ENCODE measurements around the gene SH3PXD2B.

SH3PXD2B gene

DNA sequence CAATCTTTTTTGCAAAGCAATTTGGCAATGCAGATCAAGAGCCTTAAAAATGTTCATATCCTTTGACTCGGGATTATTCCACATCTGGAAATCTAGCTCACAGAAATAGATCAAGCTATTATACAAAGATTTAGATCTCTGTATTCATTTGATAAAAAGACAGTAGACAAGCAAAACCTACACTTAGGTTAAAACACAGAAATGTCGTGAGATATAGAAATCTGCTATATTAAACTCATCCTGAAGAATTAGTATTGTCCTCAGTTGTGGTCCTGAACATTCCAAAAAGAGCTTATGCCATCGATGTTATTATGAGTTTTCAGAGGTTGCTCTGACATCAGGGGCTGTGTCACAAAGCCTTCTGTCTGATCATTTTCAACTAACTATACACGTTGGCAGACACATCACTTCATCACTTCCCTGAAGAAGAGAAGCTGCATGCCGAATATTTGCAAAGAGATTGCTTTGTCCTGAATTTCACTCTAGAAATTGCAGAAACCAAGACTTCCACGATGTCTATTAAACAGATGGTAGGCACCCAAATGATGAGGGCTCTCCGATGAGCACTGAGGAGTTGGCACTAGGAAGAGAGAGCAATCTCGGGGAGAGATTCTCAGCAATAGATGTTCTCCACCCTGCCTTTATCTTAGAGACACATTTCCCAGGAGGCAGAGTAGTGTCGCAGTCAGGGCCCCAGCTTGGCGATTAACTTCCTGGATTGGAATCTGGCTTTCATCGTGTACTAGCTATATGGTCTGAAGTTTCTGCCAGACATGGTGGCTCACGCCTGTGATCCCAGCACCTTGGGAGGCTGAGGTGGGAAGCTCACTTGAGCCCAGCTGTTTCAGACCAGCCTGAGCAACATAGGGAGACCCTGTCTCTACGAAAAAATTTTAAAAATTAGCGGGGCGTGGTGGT lies 168.8 kb downstream of the SH3PXD2B start:
- H3K27me3 Mint-ChIP-seq: no peaks in the 10 kb centered on the region
- DNase-seq (ENCODE audit: low spot score in 2 of 2): no peak
- no peak for ATAC-seq (replicated peaks; ENCODE audit: extremely low read depth, poor library complexity, severe bottlenecking)
- peaks cover 6% of the 10 kb centered on the region for H3K36me3 Mint-ChIP-seq (ENCODE audit: insufficient read depth)
- H3K27ac Mint-ChIP-seq (ENCODE audit: low read depth): no peak overlapping the region
- H3K4me1 Mint-ChIP-seq: peaks cover 16% of the 10 kb centered on the region
- H3K9me3 Mint-ChIP-seq: no peaks in the 10 kb centered on the region
- H3K4me3 Mint-ChIP-seq: peak overlapping the region; percentile 83

DNA sequence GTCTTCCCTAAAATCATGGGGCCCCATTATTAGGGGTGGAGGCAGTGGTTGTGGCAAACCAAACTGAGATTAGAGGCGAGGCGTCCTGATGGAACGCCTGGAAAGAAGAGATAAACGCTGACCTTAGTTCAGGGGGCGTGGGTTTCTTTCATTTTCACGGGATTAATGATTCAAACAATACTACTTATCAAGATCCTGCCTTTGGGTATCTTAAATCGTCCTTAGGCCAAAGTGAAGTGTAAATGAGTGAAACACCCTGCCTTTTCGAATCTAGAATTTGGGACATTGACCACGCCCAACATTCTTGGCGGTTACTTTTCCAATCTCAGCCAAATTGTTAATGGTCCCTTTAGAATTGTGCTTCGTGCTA lies 169.7 kb downstream of the SH3PXD2B start:
- no peak for ATAC-seq (replicated peaks; ENCODE audit: extremely low read depth, poor library complexity, severe bottlenecking)
- no peaks in the 10 kb centered on the region for H3K9me3 Mint-ChIP-seq
- no peaks in the 10 kb centered on the region for H3K27me3 Mint-ChIP-seq
- peak overlapping the region; percentile 62 for H3K27ac Mint-ChIP-seq (ENCODE audit: low read depth)
- no peak for DNase-seq (ENCODE audit: low spot score in 2 of 2)
- H3K4me3 Mint-ChIP-seq: peak overlapping the region; percentile 83
- peaks cover 6% of the 10 kb centered on the region for H3K36me3 Mint-ChIP-seq (ENCODE audit: insufficient read depth)
- peaks cover 16% of the 10 kb centered on the region for H3K4me1 Mint-ChIP-seq

DNA sequence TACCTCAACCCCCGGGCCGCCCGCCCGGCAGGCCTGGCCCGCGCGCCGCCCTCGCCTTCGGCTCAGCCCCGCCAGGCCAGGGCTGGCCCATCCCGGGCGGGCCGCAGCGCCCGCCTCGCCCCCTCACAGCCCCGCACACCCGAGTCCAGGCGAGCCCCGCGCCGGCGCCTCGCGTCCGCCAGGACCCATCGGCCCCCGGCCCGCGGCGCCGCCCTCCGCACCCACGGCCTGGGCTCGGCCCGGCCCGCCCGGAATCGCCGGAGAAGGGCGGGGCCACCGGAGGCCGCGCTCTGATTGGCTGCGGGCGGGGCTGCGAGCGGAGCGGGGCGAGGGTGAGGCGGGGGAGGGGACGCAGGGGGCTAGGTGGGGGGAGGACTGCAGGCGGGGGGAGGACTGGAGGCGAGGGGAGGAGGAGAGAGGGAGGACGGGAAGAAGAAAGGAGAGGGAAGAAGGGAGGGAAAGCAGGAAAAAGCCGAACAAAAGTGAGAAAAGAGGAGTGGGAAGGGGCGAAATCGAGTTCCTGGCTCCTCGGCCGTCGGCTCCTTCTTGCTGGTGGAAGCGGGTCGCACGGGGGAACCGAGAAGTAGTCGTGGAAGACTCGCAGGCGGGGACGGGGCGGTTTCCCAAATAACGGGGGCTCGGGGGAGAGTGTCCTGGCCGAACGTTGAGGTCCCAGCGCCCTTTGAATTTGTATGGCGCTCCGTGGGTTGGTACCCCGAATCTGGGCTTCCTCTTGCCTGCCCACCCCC lies 170.3 kb downstream of the SH3PXD2B start:
- H3K27ac Mint-ChIP-seq (ENCODE audit: low read depth): peak overlapping the region; percentile 62
- no peaks in the 10 kb centered on the region for H3K9me3 Mint-ChIP-seq
- H3K4me1 Mint-ChIP-seq: peaks cover 16% of the 10 kb centered on the region
- peaks cover 6% of the 10 kb centered on the region for H3K36me3 Mint-ChIP-seq (ENCODE audit: insufficient read depth)
- H3K27me3 Mint-ChIP-seq: no peaks in the 10 kb centered on the region
- peak overlapping the region; percentile 83 for H3K4me3 Mint-ChIP-seq
- ATAC-seq (replicated peaks; ENCODE audit: extremely low read depth, poor library complexity, severe bottlenecking) (peak; percentile 80), DNase-seq (ENCODE audit: low spot score in 2 of 2) (peak in 1 of 2 donors; percentile 57)

DNA sequence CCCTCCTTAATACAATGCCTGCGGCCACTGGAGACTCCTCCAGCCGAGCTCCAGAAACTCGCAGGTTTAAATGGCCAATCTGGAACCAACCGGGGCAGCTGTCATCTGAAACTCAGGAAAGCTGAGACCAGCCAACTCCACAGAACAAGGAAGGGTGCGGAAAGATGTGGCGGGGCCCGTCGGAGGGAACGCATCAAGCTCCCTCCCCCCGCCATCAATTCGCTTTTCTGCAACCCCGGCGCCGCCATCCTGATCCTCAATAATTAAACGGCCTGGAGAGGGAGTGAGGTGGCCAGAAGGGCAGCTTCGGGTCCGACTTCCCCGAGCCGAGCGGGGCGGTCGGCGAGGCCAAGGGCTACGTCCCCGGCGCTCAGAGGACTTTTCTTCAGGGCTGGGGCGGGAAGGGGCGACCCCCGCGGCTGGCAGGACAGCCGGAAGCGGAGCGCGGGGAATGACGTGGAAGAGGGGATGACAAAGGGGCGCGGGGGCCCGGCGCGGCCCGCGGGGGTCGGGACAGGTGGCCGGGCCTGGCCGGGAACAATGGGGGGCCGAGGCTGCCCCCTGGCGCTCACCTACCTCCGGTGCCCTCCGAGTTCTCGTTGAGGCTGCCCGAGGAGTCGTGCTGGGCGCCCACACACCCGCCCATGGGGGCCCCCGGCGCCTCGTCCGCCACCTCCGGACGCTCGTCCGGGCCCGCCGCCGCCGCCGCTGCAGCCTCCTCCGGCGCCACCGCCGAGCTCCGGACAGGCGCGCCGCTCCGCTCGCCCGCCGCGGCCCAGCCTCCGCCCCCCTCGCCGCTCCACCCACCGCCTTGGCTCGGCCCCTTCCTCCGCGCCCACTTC lies 171.1 kb downstream of the SH3PXD2B start, which contains the start of gene UBTD2:
UBTD2 (minus strand) TSS at position 745 of the 842 bp plus-strand sequence; CDS start at position 646, 99 bp downstream.
- ATAC-seq (replicated peaks; ENCODE audit: extremely low read depth, poor library complexity, severe bottlenecking) (peak; percentile 87), DNase-seq (ENCODE audit: low spot score in 2 of 2) (peak in 1 of 2 donors; percentile 60)
- peak within 1 kb of the TSS; percentile 83 for H3K4me3 Mint-ChIP-seq
- H3K4me1 Mint-ChIP-seq: peaks cover 16% of the 10 kb centered on the region
- H3K27ac Mint-ChIP-seq (ENCODE audit: low read depth): peak within 1 kb of the TSS; percentile 62
- no peaks in the 10 kb centered on the region for H3K27me3 Mint-ChIP-seq
- peaks cover 6% of the 10 kb centered on the region for H3K36me3 Mint-ChIP-seq (ENCODE audit: insufficient read depth)
- H3K9me3 Mint-ChIP-seq: no peaks in the 10 kb centered on the region

DNA sequence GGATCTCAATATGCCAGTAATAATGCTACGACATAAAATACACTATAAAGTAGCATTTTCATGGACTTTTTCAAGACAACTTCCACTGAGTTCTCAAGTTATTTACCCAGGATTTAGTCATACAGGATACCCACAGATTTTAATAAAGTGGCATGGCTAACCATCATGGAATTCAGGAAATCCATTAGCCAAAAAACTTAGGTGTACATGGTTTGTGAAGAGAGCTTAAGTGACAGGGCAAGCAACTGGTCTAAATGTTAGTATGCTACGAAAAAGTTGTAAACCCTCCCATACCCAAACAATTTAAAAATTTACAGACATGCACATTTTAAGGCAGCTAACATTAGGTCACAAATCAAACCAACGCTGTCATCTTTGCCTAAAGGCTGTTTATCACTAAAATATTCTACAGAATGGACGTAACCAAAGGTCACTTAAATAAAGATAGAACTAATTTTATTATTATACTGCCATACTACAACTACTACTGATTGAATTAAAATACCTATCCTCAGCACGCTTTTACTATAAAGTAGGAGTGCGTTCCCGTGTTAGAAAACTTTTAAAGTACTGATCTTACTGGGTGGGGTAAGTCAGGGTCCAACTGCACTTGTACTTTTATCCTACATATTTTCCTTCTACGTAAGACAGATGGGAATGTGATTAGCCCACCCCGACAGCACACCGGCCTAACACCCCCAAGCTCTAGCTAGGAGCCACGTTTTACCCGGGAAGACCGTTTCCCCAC lies 171.9 kb downstream of the SH3PXD2B start:
- Mint-ChIP-seq H3K36me3 (ENCODE audit: insufficient read depth) (peaks cover 5% of the 10 kb centered on the region), H3K4me3 (peak overlapping the region; percentile 83), H3K4me1 (peaks cover 16% of the 10 kb centered on the region), H3K27me3 (no peaks in the 10 kb centered on the region), H3K9me3 (no peaks in the 10 kb centered on the region), H3K27ac (ENCODE audit: low read depth) (no peak overlapping the region)
- ATAC-seq (replicated peaks; ENCODE audit: extremely low read depth, poor library complexity, severe bottlenecking): no peak
- no peak for DNase-seq (ENCODE audit: low spot score in 2 of 2)

DNA sequence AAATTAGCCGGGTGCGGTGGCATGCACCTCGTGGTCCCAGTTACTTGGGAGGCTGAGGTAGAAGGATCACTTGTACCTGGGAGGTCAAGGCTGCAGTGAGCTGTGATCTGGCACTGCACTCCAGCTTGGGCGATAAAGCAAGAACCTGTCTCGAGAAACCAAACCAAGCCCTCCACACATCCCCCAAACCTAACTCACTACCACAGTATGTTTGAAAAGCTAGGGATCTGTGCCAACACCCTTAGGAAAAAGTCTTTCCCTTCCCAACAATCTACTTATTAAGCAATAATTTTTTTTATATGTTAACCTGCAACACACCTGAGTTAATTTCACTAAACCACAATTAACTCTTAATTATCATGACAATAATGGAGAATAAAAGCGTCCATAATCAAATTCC lies 173.0 kb downstream of the SH3PXD2B start:
- Mint-ChIP-seq H3K4me1 (peaks cover 18% of the 10 kb centered on the region), H3K36me3 (ENCODE audit: insufficient read depth) (peaks cover 5% of the 10 kb centered on the region), H3K27ac (ENCODE audit: low read depth) (no peak overlapping the region), H3K9me3 (no peaks in the 10 kb centered on the region), H3K4me3 (no peak overlapping the region), H3K27me3 (no peaks in the 10 kb centered on the region)
- ATAC-seq (replicated peaks; ENCODE audit: extremely low read depth, poor library complexity, severe bottlenecking): no peak
- DNase-seq (ENCODE audit: low spot score in 2 of 2): no peak

DNA sequence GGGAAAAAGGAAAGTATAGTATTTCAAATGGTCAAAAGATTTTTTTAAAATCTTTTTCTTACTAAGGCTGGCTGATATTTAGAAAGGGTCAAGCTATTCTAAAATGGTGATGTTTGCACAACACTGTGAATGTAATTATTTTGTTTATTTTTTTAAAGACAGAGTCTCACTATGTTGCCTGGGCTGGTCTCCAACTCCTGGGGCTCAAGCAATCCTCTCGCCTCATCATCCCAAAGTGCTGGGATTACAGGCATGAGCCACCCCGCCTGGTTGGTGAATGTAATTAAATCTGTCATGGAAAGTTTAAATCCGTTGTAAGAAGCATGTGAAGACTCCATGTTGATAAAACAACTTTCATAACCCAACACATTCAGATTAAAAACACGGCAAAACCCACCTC lies 173.4 kb downstream of the SH3PXD2B start:
- Mint-ChIP-seq H3K4me1 (peaks cover 22% of the 10 kb centered on the region), H3K27ac (ENCODE audit: low read depth) (no peak overlapping the region), H3K4me3 (no peak overlapping the region), H3K27me3 (no peaks in the 10 kb centered on the region), H3K36me3 (ENCODE audit: insufficient read depth) (peaks cover 5% of the 10 kb centered on the region), H3K9me3 (no peaks in the 10 kb centered on the region)
- ATAC-seq (replicated peaks; ENCODE audit: extremely low read depth, poor library complexity, severe bottlenecking) (no peak), DNase-seq (ENCODE audit: low spot score in 2 of 2) (no peak)

DNA sequence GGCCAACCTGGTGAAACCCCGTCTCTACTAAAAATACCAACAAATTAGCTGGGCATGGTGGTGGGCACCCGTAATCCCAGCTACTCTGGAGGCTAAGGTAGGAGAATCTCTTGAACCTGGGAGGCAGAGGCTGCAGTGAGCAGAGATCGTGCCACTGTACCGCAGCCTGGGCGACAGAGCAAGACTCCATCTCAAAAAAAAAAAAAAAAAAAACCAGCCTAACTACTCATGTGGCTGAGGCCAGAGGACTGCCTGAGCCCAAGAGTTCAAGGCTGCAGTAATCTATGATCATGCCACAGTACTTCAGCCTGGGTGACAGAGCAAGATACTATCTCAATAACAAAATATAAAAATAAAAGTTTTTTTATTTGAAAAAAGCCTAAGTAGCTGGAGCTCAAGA lies 174.0 kb downstream of the SH3PXD2B start:
- Mint-ChIP-seq H3K9me3 (no peaks in the 10 kb centered on the region), H3K36me3 (ENCODE audit: insufficient read depth) (peaks cover 5% of the 10 kb centered on the region), H3K27ac (ENCODE audit: low read depth) (no peak overlapping the region), H3K4me1 (peaks cover 28% of the 10 kb centered on the region), H3K4me3 (no peak overlapping the region), H3K27me3 (no peaks in the 10 kb centered on the region)
- ATAC-seq (replicated peaks; ENCODE audit: extremely low read depth, poor library complexity, severe bottlenecking): no peak
- no peak for DNase-seq (ENCODE audit: low spot score in 2 of 2)

DNA sequence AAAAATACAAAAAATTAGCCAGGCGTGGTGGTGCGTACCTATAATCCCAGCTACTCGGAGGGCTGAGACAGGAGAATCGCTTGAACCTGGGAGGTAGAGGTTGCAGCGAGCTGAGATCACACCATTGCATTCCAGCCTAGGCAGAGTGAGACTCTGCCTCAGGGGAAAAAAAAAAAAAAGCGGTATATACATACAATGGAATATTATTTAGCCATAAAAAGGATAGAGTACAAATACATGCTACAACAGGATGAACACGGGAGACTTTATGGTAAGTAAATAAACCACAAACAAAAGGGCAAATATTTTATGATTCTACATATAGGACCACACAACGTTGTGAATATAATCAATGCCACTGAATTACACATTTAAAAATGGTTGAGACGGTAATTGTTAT lies 176.0 kb downstream of the SH3PXD2B start:
- H3K27ac Mint-ChIP-seq (ENCODE audit: low read depth): no peak overlapping the region
- H3K4me1 Mint-ChIP-seq: peaks cover 34% of the 10 kb centered on the region
- H3K9me3 Mint-ChIP-seq: no peaks in the 10 kb centered on the region
- H3K4me3 Mint-ChIP-seq: no peak overlapping the region
- no peak for ATAC-seq (replicated peaks; ENCODE audit: extremely low read depth, poor library complexity, severe bottlenecking)
- peaks cover 4% of the 10 kb centered on the region for H3K36me3 Mint-ChIP-seq (ENCODE audit: insufficient read depth)
- H3K27me3 Mint-ChIP-seq: no peaks in the 10 kb centered on the region
- no peak for DNase-seq (ENCODE audit: low spot score in 2 of 2)

DNA sequence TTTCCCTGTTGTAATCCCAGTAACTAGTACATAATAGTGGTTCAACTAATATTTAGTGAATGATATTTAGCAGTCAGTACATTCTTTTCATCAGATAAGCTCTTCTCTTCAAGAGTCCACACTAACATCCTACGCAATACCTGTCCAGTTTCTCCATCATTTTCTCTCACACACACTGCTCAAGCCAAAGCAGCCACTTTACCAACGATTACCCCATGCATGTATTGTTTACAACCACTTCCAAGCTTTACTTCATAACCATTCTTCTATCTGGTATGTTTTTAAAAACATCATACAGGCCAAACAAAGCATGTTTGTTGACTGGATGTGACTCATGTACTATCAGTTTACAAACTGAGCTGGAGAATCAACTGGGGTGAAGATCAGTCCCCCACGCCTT lies 178.1 kb downstream of the SH3PXD2B start:
- Mint-ChIP-seq H3K27me3 (no peaks in the 10 kb centered on the region), H3K36me3 (ENCODE audit: insufficient read depth) (peaks cover 1% of the 10 kb centered on the region), H3K4me1 (peaks cover 18% of the 10 kb centered on the region), H3K4me3 (no peak overlapping the region), H3K9me3 (no peaks in the 10 kb centered on the region), H3K27ac (ENCODE audit: low read depth) (no peak overlapping the region)
- DNase-seq (ENCODE audit: low spot score in 2 of 2): no peak
- ATAC-seq (replicated peaks; ENCODE audit: extremely low read depth, poor library complexity, severe bottlenecking): no peak

Measured in central memory CD8-positive, alpha-beta T cell (primary cell).